Breast epithelium (tissue), 3 donors: ENCODE measurements around the gene WWC2. TPM values are rescaled to one million over a fixed set of nuclear protein-coding genes. Genes with fewer than 3 reads are reported as not detected.

Experiments
- total RNA-seq, 3 donors: library from RNA; depleted of rRNA; stranded (reverse); fragments of >200 nt; gene quantifications; one replicate each; pipeline ENCODE4 v1.1.0, GENCODE V29; 2016

WWC2 gene
- total RNA-seq, 3 donors from 2014 or later, result 37.4 to 40.4 (median 40.3) TPM

Other genes starting within 250 kb of the WWC2 start
- gene DCTD, start 181.9 kb upstream of the WWC2 start, total RNA-seq, result 10 to 100 TPM; 46.0 to 75.2 (median 48.2) TPM
- gene CLDN22, start 221.0 kb downstream of the WWC2 start, total RNA-seq, result not detected
- not detected for gene CLDN24, start 223.2 kb downstream of the WWC2 start, total RNA-seq